Vagina (tissue), 2 donors: ENCODE results near the gene CADM1. TPM values are rescaled to one million over a fixed set of nuclear protein-coding genes. Genes with fewer than 3 reads are reported as not detected.

Experiments
- DNase-seq, 2 donors: peaks; one replicate each; pipeline ENCODE4 v3.0.0-alpha.2; 2017; ENCODE audit errors: extremely low spot score in 2 of 2
- H3K27ac ChIP-seq: fragments of 200-600 bp; sonication (generic); one replicate; pipeline ENCODE4 v1.5.1; 2019
- H3K27me3 ChIP-seq: fragments of 200-600 bp; sonication (generic); one replicate; pipeline ENCODE4 v1.5.1; 2019
- H3K36me3 ChIP-seq, 2 donors: fragments of 200-600 bp; sonication (generic); one replicate each; pipeline ENCODE4 v1.5.1; 2017 to 2019
- H3K4me1 ChIP-seq: fragments of 200-600 bp; sonication (generic); one replicate; pipeline ENCODE4 v1.5.1; 2019
- H3K4me3 ChIP-seq, 2 donors: fragments of 200-600 bp; sonication (generic); 1 replicate in 1 of 2; 2 replicates in 1 of 2; pipeline ENCODE4 v1.5.1; 2016 to 2019
- H3K9me3 ChIP-seq: fragments of 200-600 bp; sonication (generic); one replicate; pipeline ENCODE4 v1.5.1; 2019
- POLR2A ChIP-seq, 2 donors: fragments of 450-650 bp; IDR thresholded peaks; one replicate each; pipeline ENCODE4 v1.6.1; 2017; ENCODE audit warnings: antibody characterized with exemption in 2 of 2, mild to moderate bottlenecking in 2 of 2, moderate library complexity in 2 of 2
- POLR2AphosphoS5 ChIP-seq, 2 donors: sonication (generic); formaldehyde crosslinking; IDR thresholded peaks; one replicate each; pipeline ENCODE4 v1.9.0; 2017; ENCODE audit warnings: antibody characterized with exemption in 2 of 2, mild to moderate bottlenecking in 2 of 2, low read depth in 1 of 2; ENCODE audit not compliant: insufficient read depth in 1 of 2
- intact Hi-C: fragments of 100-400 bp; cut with DNase I; formaldehyde crosslinking; loops from one replicate; pipeline ENCODE4 v1.15.1; 2023
- total RNA-seq: library from RNA; depleted of rRNA; stranded (reverse); fragments of >200 nt; gene quantifications from one replicate; pipeline ENCODE4 v1.2.3, GENCODE V29; 2016
- TF ChIP-seq, protein P1 (sequence below), 3 experiments: fragments of 450-650 bp in 2 of 3; fragments of 200-600 bp in 1 of 3; sonication (generic) in 1 of 3; IDR thresholded peaks; one replicate each; pipeline ENCODE4 v1.5.1; 2017 to 2019; ENCODE audit warnings: antibody characterized with exemption in 3 of 3, mild to moderate bottlenecking in 2 of 3, moderate library complexity in 2 of 3

The CADM1 gene
- total RNA-seq, 1 donor from 2014 or later: 37.1 TPM

- Histone ChIP-seq H3K36me3 (no peaks in the 10 kb centered on the region), H3K4me1 (no peaks in the 10 kb centered on the region), H3K9me3 (no peaks in the 10 kb centered on the region), H3K27me3 (no peaks in the 10 kb centered on the region), H3K4me3 (no peak overlapping the region), H3K27ac (no peak overlapping the region)
- TF ChIP-seq POLR2A (IDR thresholded peaks at IDR 0.05) (no peak), POLR2AphosphoS5 (IDR thresholded peaks at IDR 0.05; ENCODE audit: insufficient read depth in 1 of 2, low read depth in 1 of 2) (no peak)
- TF ChIP-seq, protein P1, sequence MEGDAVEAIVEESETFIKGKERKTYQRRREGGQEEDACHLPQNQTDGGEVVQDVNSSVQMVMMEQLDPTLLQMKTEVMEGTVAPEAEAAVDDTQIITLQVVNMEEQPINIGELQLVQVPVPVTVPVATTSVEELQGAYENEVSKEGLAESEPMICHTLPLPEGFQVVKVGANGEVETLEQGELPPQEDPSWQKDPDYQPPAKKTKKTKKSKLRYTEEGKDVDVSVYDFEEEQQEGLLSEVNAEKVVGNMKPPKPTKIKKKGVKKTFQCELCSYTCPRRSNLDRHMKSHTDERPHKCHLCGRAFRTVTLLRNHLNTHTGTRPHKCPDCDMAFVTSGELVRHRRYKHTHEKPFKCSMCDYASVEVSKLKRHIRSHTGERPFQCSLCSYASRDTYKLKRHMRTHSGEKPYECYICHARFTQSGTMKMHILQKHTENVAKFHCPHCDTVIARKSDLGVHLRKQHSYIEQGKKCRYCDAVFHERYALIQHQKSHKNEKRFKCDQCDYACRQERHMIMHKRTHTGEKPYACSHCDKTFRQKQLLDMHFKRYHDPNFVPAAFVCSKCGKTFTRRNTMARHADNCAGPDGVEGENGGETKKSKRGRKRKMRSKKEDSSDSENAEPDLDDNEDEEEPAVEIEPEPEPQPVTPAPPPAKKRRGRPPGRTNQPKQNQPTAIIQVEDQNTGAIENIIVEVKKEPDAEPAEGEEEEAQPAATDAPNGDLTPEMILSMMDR (IDR thresholded peaks at IDR 0.05): no peak
- intact Hi-C loops: no loop called here
- no peak for DNase-seq
Observed at GRCh38 chr11:115271643-115272042, 232.6 kb downstream of the CADM1 start.

- Histone ChIP-seq H3K4me3 (no peak overlapping the region), H3K27ac (no peak overlapping the region), H3K9me3 (no peaks in the 10 kb centered on the region), H3K36me3 (no peaks in the 10 kb centered on the region), H3K27me3 (no peaks in the 10 kb centered on the region), H3K4me1 (no peaks in the 10 kb centered on the region)
- TF ChIP-seq POLR2AphosphoS5 (IDR thresholded peaks at IDR 0.05; ENCODE audit: insufficient read depth in 1 of 2, low read depth in 1 of 2): no peak
- TF ChIP-seq, protein P1 (IDR thresholded peaks at IDR 0.05): no peak
- no peak for TF ChIP-seq POLR2A (IDR thresholded peaks at IDR 0.05)
- no peak for DNase-seq
- intact Hi-C loops: no loop called here
Observed at GRCh38 chr11:115269191-115269950, 234.8 kb downstream of the CADM1 start.

DNA sequence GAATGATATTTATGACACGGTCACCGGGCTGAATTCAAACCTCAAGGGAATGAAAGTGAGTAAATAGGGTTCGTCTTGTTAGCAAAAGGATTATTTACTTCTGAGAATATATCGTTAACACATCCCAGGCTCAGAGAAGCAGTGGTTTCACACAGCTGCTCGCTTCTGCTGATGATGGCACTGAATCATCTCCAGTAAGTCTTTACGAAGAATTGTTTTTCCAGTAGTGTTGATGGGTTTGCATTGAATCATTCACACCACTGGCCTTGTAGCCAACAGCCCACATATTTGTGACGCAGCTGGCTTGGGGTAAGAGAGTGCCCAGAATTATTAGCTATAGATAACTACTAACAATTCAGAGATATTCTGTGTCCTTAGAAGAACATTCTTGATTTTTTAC lies 236.3 kb downstream of the CADM1 start:
- intact Hi-C loops: no loop called here
- TF ChIP-seq POLR2AphosphoS5 (IDR thresholded peaks at IDR 0.05; ENCODE audit: insufficient read depth in 1 of 2, low read depth in 1 of 2) (no peak), POLR2A (IDR thresholded peaks at IDR 0.05) (no peak)
- TF ChIP-seq, protein P1 (IDR thresholded peaks at IDR 0.05): no peak

GRCh38 chr11:115267238-115267781 lies 236.9 kb downstream of the CADM1 start:
- Histone ChIP-seq H3K9me3 (no peaks in the 10 kb centered on the region), H3K36me3 (no peaks in the 10 kb centered on the region), H3K27ac (no peak overlapping the region), H3K4me1 (no peaks in the 10 kb centered on the region), H3K4me3 (no peak overlapping the region), H3K27me3 (no peaks in the 10 kb centered on the region)
- no peak for DNase-seq
- TF ChIP-seq, protein P1 (IDR thresholded peaks at IDR 0.05): no peak
- TF ChIP-seq POLR2A (IDR thresholded peaks at IDR 0.05) (no peak), POLR2AphosphoS5 (IDR thresholded peaks at IDR 0.05; ENCODE audit: insufficient read depth in 1 of 2, low read depth in 1 of 2) (no peak)
- intact Hi-C loops: no loop called here

More for the DNA sequence above, 236.3 kb downstream of the CADM1 start:
- no peaks in the 10 kb centered on the region for H3K27me3 ChIP-seq
- no peak overlapping the region for H3K27ac ChIP-seq
- H3K4me3 ChIP-seq: no peak overlapping the region
- no peaks in the 10 kb centered on the region for H3K4me1 ChIP-seq
- no peaks in the 10 kb centered on the region for H3K9me3 ChIP-seq
- DNase-seq: no peak
- no peaks in the 10 kb centered on the region for H3K36me3 ChIP-seq

- intact Hi-C loops: no loop called here
- Histone ChIP-seq H3K27me3 (no peaks in the 10 kb centered on the region), H3K36me3 (no peaks in the 10 kb centered on the region), H3K27ac (no peak overlapping the region), H3K9me3 (no peaks in the 10 kb centered on the region), H3K4me3 (no peak overlapping the region), H3K4me1 (no peaks in the 10 kb centered on the region)
- DNase-seq: no peak
- TF ChIP-seq POLR2AphosphoS5 (IDR thresholded peaks at IDR 0.05; ENCODE audit: insufficient read depth in 1 of 2, low read depth in 1 of 2) (no peak), POLR2A (IDR thresholded peaks at IDR 0.05) (no peak)
- TF ChIP-seq, protein P1 (IDR thresholded peaks at IDR 0.05): no peak
Observed at GRCh38 chr11:115266066-115266639, 238.1 kb downstream of the CADM1 start.
